A673 (cell line): ENCODE measurements around the gene TCERG1L. TPM values are rescaled to one million over a fixed set of nuclear protein-coding genes. Genes with fewer than 3 reads are reported as not detected.

Experiments
- BruUV-seq: library from RNA; stranded (reverse); fragments of 400-500 nt; replicated peaks from 2 replicates; lab custom pipeline; 2021; lab: Mats Ljungman, UMichigan
- CTCF ChIA-PET: fragments of 300-600 bp; sonication (Branson Sonifier 250); formaldehyde crosslinking; loops from one replicate; lab custom pipeline; 2022; ENCODE audit warnings: antibody characterized with exemption; lab: Charles Lee
- POLR2A ChIA-PET: fragments of 300-600 bp; sonication (Branson Sonifier 250); formaldehyde crosslinking; loops from one replicate; lab custom pipeline; 2022; ENCODE audit warnings: antibody characterized with exemption; ENCODE audit not compliant: low non-redundant PET; lab: Charles Lee
- DNase-seq: peaks from one replicate; pipeline ENCODE4 v3.0.0-alpha.2; 2015; ENCODE audit warnings: low spot score
- H3K27ac ChIP-seq: fragments of 200-600 bp; sonication (generic); 2 replicates; pipeline ENCODE4 v1.5.1; 2016; ENCODE audit warnings: mixed run types, low read depth, mild to moderate bottlenecking, mixed read lengths, antibody characterized with exemption, low read length; ENCODE audit not compliant: poor library complexity, severe bottlenecking
- H3K27me3 ChIP-seq: fragments of 200-600 bp; sonication (generic); replicated peaks from 2 replicates; pipeline ENCODE4 v1.6.1; 2017; ENCODE audit warnings: mixed run types, low read depth, mild to moderate bottlenecking, mixed read lengths, antibody characterized with exemption, low read length; ENCODE audit not compliant: insufficient read depth, poor library complexity
- H3K36me3 ChIP-seq: fragments of 200-600 bp; sonication (generic); 2 replicates; pipeline ENCODE4 v1.6.1; 2016; ENCODE audit warnings: mixed run types, mild to moderate bottlenecking, mixed read lengths, antibody characterized with exemption, low read length; ENCODE audit not compliant: insufficient read depth, poor library complexity, severe bottlenecking
- H3K4me1 ChIP-seq: fragments of 200-600 bp; sonication (generic); 2 replicates; pipeline ENCODE4 v1.6.1; 2017; ENCODE audit warnings: mixed run types, mild to moderate bottlenecking, mixed read lengths, antibody characterized with exemption, low read length; ENCODE audit not compliant: insufficient read depth, poor library complexity, severe bottlenecking
- H3K4me3 ChIP-seq: fragments of 200-600 bp; sonication (generic); 2 replicates; pipeline ENCODE4 v1.5.1; 2016; ENCODE audit warnings: low read depth, mixed run types, mild to moderate bottlenecking, mixed read lengths, low read length; ENCODE audit not compliant: poor library complexity, severe bottlenecking
- H3K9me3 ChIP-seq: fragments of 200-600 bp; sonication (generic); 2 replicates; pipeline ENCODE4 v1.6.1; 2016; ENCODE audit warnings: mixed run types, low read depth, mild to moderate bottlenecking, mixed read lengths, antibody characterized with exemption, low read length; ENCODE audit not compliant: poor library complexity, severe bottlenecking
- CTCF ChIP-seq: fragments of 300-800, 200-600 bp; sonication (generic); conservative IDR thresholded peaks from 2 replicates; pipeline ENCODE4 v1.5.1; 2017; ENCODE audit warnings: low read depth, mild to moderate bottlenecking, antibody characterized with exemption, low read length, moderate library complexity, mixed read lengths
- EZH2 ChIP-seq: fragments of 200-600 bp; sonication (generic); IDR thresholded peaks from 2 replicates; pipeline ENCODE4 v1.6.1; 2017; ENCODE audit warnings: borderline replicate concordance, low read depth, mild to moderate bottlenecking, mixed read lengths, antibody characterized with exemption, low read length; ENCODE audit not compliant: poor library complexity, severe bottlenecking
- intact Hi-C: fragments of 100-400 bp; cut with micrococcal nuclease; formaldehyde crosslinking; loops from one replicate; pipeline ENCODE4 v1.10.0; 2022; ENCODE audit not compliant: unreplicated experiment
- total RNA-seq: library from RNA; stranded (reverse); gene quantifications from 2 replicates; pipeline ENCODE4 v1.2.3, GENCODE V29; 2021

TCERG1L gene
- total RNA-seq, 1 experiment from 2014 or later: 16.3 TPM

- TF ChIP-seq EZH2 (no peak), CTCF (no peak)
- no peak for DNase-seq
- Histone ChIP-seq H3K36me3 (no peaks in the 10 kb centered on the region), H3K27ac (no peak overlapping the region), H3K4me3 (no peak overlapping the region), H3K27me3 (no peaks in the 10 kb centered on the region), H3K4me1 (peaks cover 59% of the 10 kb centered on the region), H3K9me3 (no peaks in the 10 kb centered on the region)
- CTCF ChIA-PET: no interaction called here
- intact Hi-C loops: no loop called here
- BruUV-seq: no TSS peak
- POLR2A ChIA-PET: no interaction called here
Observed at GRCh38 chr10:131050162-131050766, 261.3 kb downstream of the TCERG1L start.

- Histone ChIP-seq H3K4me1 (peaks cover 47% of the 10 kb centered on the region), H3K27ac (peak overlapping the region; percentile 50), H3K9me3 (no peaks in the 10 kb centered on the region), H3K4me3 (no peak overlapping the region), H3K27me3 (no peaks in the 10 kb centered on the region), H3K36me3 (no peaks in the 10 kb centered on the region)
- ChIA-PET CTCF (interaction anchor here (0.7 kb wide), 1 partner anchor 17 kb away, joined by 3 read pairs; no protein-coding TSS in a partner anchor), POLR2A (no interaction called here)
- no TSS peak for BruUV-seq
- peak; percentile 98 for DNase-seq
- TF ChIP-seq CTCF (no peak), EZH2 (no peak)
- intact Hi-C loops: loop anchor here (2.0 to 5.0 kb wide), 2 partner anchors 292 to 937 kb away; partner anchors contain the start of gene C10orf143
Observed at GRCh38 chr10:131049016-131049415, 262.5 kb downstream of the TCERG1L start.

GRCh38 chr10:131048606-131049005 is 262.9 kb downstream of the TCERG1L start:
- no peak for DNase-seq
- POLR2A ChIA-PET: no interaction called here
- H3K4me3 ChIP-seq: no peak overlapping the region
- intact Hi-C loops: loop anchor here (2.0 to 5.0 kb wide), 2 partner anchors 292 to 936 kb away; partner anchors contain the start of gene C10orf143
- no peaks in the 10 kb centered on the region for H3K36me3 ChIP-seq
- H3K27me3 ChIP-seq: no peaks in the 10 kb centered on the region
- CTCF ChIA-PET: interaction anchor here (0.7 kb wide), 1 partner anchor 17 kb away, joined by 3 read pairs; no protein-coding TSS in a partner anchor
- H3K27ac ChIP-seq: peak overlapping the region; percentile 50
- TF ChIP-seq EZH2 (no peak), CTCF (no peak)
- BruUV-seq: no TSS peak
- no peaks in the 10 kb centered on the region for H3K9me3 ChIP-seq
- peaks cover 43% of the 10 kb centered on the region for H3K4me1 ChIP-seq
